ENCODE measurements around the gene TIMM13. TPM values are rescaled to one million over a fixed set of nuclear protein-coding genes. Genes with fewer than 3 reads are reported as not detected.

TIMM13 gene
- total RNA-seq, 4 donors from 2014 or later, result 10.8 to 54.9 (median 30.8) TPM

DNA sequence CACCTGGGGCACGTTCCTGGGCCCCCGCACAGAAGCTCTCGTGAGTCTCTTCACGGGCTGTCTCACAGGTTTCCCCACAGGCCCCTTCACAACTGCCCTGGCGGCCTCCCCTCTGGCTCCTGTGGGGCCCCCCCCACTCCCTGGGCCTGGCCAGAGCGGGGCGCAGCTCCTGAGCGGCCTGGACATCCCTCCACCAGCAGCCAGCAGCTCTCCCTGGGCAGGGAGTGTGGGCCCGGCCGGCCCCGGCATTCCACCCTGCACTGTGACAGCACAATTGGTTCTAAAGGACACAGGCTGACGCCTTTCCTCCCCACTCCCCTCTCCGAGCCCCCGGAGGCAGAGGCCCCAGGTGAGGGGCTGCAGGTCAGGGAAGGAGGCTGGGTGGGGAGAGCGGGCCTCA lies 9.5 kb upstream of the TIMM13 start:
- intact Hi-C loops (cut with DNase I; ENCODE audit: low total_unique reads) (no loop called here), in situ Hi-C loops (cut with MboI; ENCODE audit: low pct_ligation_motif_present in 1 of 4, low pct_unique_long_range_greater_than_20kb in 1 of 4, low sequenced_read_pairs in 3 of 4) (no loop called here)
- TF ChIP-seq, protein P1, sequence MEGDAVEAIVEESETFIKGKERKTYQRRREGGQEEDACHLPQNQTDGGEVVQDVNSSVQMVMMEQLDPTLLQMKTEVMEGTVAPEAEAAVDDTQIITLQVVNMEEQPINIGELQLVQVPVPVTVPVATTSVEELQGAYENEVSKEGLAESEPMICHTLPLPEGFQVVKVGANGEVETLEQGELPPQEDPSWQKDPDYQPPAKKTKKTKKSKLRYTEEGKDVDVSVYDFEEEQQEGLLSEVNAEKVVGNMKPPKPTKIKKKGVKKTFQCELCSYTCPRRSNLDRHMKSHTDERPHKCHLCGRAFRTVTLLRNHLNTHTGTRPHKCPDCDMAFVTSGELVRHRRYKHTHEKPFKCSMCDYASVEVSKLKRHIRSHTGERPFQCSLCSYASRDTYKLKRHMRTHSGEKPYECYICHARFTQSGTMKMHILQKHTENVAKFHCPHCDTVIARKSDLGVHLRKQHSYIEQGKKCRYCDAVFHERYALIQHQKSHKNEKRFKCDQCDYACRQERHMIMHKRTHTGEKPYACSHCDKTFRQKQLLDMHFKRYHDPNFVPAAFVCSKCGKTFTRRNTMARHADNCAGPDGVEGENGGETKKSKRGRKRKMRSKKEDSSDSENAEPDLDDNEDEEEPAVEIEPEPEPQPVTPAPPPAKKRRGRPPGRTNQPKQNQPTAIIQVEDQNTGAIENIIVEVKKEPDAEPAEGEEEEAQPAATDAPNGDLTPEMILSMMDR (IDR thresholded peaks at IDR 0.05), result no peak
- no peaks in the 10 kb centered on the region for H3K4me1 ChIP-seq
- H3K36me3 ChIP-seq, result peaks cover 0 to 9% (median 0%) of the 10 kb centered on the region in 4 donors
- no peak overlapping the region for H3K4me3 ChIP-seq
- DNase-seq, result no peak
- H3K27ac ChIP-seq, result no peak overlapping the region
- H3K27me3 ChIP-seq, result no peaks in the 10 kb centered on the region
- WGBS, 2 donors (ENCODE audit: low coverage in 1 of 2), result 98% methylated on average over 10 of the region's 15 CpGs; no CpG with 5 or more reads in 1 of the 2 donors
- H3K9me3 ChIP-seq, result no peaks in the 10 kb centered on the region

- H3K36me3 ChIP-seq, result peaks cover 0 to 9% (median 0%) of the 10 kb centered on the region in 4 donors
- H3K27ac ChIP-seq, result no peak overlapping the region
- no peaks in the 10 kb centered on the region for H3K4me1 ChIP-seq
- no peaks in the 10 kb centered on the region for H3K27me3 ChIP-seq
- H3K9me3 ChIP-seq, result no peaks in the 10 kb centered on the region
- H3K4me3 ChIP-seq, result no peak overlapping the region
- in situ Hi-C loops (cut with MboI; ENCODE audit: low pct_ligation_motif_present in 1 of 4, low pct_unique_long_range_greater_than_20kb in 1 of 4, low sequenced_read_pairs in 3 of 4), result no loop called here
- TF ChIP-seq POLR2A (IDR thresholded peaks at IDR 0.05), result no peak
- intact Hi-C loops (cut with DNase I; ENCODE audit: low total_unique reads), result no loop called here
- 97% methylated on average over 38 of the region's 39 CpGs; no CpG with 5 or more reads in 1 of the 2 donors for WGBS, 2 donors (ENCODE audit: low coverage in 1 of 2)
- no peak for DNase-seq
Measured at GRCh38 chr19:2436384-2436783, 9.0 kb upstream of the TIMM13 start.

GRCh38 chr19:2434721-2435265 lies 7.4 kb upstream of the TIMM13 start:
- Histone ChIP-seq H3K27ac (no peak overlapping the region), H3K4me3 (no peak overlapping the region), H3K4me1 (no peaks in the 10 kb centered on the region), H3K27me3 (no peaks in the 10 kb centered on the region), H3K9me3 (no peaks in the 10 kb centered on the region), H3K36me3 (peaks cover 0 to 9% (median 0%) of the 10 kb centered on the region in 4 donors)
- no peak for TF ChIP-seq POLR2AphosphoS5 (IDR thresholded peaks at IDR 0.05)
- in situ Hi-C loops (cut with MboI; ENCODE audit: low pct_ligation_motif_present in 1 of 4, low pct_unique_long_range_greater_than_20kb in 1 of 4, low sequenced_read_pairs in 3 of 4) (no loop called here), intact Hi-C loops (cut with DNase I; ENCODE audit: low total_unique reads) (no loop called here)
- no peak for DNase-seq
- 94% methylated on average over 31 of the region's 42 CpGs; no CpG with 5 or more reads in 1 of the 2 donors for WGBS, 2 donors (ENCODE audit: low coverage in 1 of 2)

GRCh38 chr19:2434267-2434666 lies 6.9 kb upstream of the TIMM13 start:
- Histone ChIP-seq H3K4me3 (no peak overlapping the region), H3K27me3 (no peaks in the 10 kb centered on the region), H3K27ac (no peak overlapping the region), H3K4me1 (no peaks in the 10 kb centered on the region), H3K36me3 (peaks cover 0 to 9% (median 0%) of the 10 kb centered on the region in 4 donors), H3K9me3 (no peaks in the 10 kb centered on the region)
- intact Hi-C loops (cut with DNase I; ENCODE audit: low total_unique reads) (no loop called here), in situ Hi-C loops (cut with MboI; ENCODE audit: low pct_ligation_motif_present in 1 of 4, low pct_unique_long_range_greater_than_20kb in 1 of 4, low sequenced_read_pairs in 3 of 4) (no loop called here)
- 94% methylated on average over 18 of the region's 22 CpGs; no CpG with 5 or more reads in 1 of the 2 donors for WGBS, 2 donors (ENCODE audit: low coverage in 1 of 2)
- no peak for TF ChIP-seq EP300 (IDR thresholded peaks at IDR 0.05; ENCODE audit: low read depth)
- no peak for TF ChIP-seq POLR2A (IDR thresholded peaks at IDR 0.05)
- TF ChIP-seq, protein P1 (IDR thresholded peaks at IDR 0.05), result no peak
- no peak for TF ChIP-seq POLR2AphosphoS5 (IDR thresholded peaks at IDR 0.05)
- no peak for DNase-seq

DNA sequence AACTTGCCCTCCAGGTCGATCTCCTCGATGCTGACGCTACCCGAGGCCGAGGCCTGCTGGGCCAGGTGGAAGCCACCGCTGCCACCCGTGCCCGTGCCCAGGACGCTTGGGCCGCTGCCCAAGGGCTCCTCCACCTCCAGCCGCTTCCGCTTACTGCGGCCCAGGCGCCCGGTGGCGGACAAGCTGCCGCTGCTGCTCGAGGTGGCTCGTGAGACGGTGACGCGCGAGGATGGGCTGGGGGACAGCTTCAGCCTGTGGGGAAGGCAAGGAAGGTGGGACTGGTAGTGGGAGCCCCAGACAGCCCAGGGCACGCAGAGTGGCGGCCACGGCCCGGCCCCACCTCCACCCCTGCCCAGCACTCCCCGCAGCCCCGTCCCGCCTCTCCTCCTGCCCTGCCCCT lies 6.5 kb upstream of the TIMM13 start:
- no peaks in the 10 kb centered on the region for H3K9me3 ChIP-seq
- intact Hi-C loops (cut with DNase I; ENCODE audit: low total_unique reads), result no loop called here
- no peaks in the 10 kb centered on the region for H3K27me3 ChIP-seq
- peaks cover 0 to under 1% (median 0%) of the 10 kb centered on the region in 4 donors for H3K4me1 ChIP-seq
- in situ Hi-C loops (cut with MboI; ENCODE audit: low pct_ligation_motif_present in 1 of 4, low pct_unique_long_range_greater_than_20kb in 1 of 4, low sequenced_read_pairs in 3 of 4), result no loop called here
- no peak overlapping the region for H3K27ac ChIP-seq
- no peak for DNase-seq
- H3K36me3 ChIP-seq, result peaks cover 0 to 9% (median 0%) of the 10 kb centered on the region in 4 donors
- H3K4me3 ChIP-seq, result no peak overlapping the region
- 94% methylated on average over 21 of the region's 30 CpGs; no CpG with 5 or more reads in 1 of the 2 donors for WGBS, 2 donors (ENCODE audit: low coverage in 1 of 2)
- no peak for TF ChIP-seq EP300 (IDR thresholded peaks at IDR 0.05; ENCODE audit: low read depth)
- TF ChIP-seq, protein P1 (IDR thresholded peaks at IDR 0.05), result no peak
- no peak for TF ChIP-seq POLR2A (IDR thresholded peaks at IDR 0.05)
- TF ChIP-seq POLR2AphosphoS5 (IDR thresholded peaks at IDR 0.05), result no peak
